Activated CD4-positive, alpha-beta T cell treated with anti-CD3 and anti-CD28 coated beads, Interleukin-2, amount 50 U/mL, for 1 hour (primary cell): ENCODE measurements around the gene SORCS1.

Experiments used
- DNase-seq: peaks from one replicate; pipeline ENCODE4 v3.0.0-alpha.2; 2020

SORCS1 gene

GRCh38 chr10:106873770-106874603, 290.5 kb downstream of the SORCS1 start:
- no peak for DNase-seq

GRCh38 chr10:106872176-106872575, 292.3 kb downstream of the SORCS1 start:
- DNase-seq: no peak

DNA sequence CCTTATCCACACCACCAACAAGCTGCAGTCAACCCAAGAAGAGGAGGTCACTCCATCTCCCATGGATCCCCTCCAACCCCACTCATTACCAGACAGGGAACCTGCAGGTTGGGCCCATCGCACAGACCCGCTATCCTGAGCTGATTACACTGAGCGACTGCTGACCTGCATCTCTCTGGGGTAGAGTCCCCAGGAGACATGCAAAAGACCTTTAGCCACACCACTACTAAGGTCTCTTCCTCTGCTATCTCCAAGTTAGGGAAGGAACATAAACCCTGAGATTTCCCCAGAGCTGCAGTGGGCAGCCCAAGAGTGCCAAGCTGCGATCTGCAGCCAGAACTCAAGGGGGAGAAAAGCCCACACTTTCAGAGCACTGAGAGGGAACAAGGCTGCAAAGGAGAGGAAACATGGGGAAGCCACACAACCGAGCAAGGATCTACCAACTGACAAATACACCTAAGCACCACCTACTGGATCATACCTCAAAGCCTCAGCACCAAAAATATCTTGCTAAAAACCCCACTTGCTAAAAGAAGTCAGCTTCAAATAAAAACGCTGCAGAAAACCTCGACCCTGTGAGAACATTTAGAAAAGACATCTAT, 298.2 kb downstream of the SORCS1 start:
- no peak for DNase-seq

- no peak for DNase-seq
Measured at GRCh38 chr10:106864031-106864430, 300.5 kb downstream of the SORCS1 start.

- no peak for DNase-seq
Measured at GRCh38 chr10:106863549-106863948, 301.0 kb downstream of the SORCS1 start.

GRCh38 chr10:106859892-106860652, 304.4 kb downstream of the SORCS1 start:
- no peak for DNase-seq

DNA sequence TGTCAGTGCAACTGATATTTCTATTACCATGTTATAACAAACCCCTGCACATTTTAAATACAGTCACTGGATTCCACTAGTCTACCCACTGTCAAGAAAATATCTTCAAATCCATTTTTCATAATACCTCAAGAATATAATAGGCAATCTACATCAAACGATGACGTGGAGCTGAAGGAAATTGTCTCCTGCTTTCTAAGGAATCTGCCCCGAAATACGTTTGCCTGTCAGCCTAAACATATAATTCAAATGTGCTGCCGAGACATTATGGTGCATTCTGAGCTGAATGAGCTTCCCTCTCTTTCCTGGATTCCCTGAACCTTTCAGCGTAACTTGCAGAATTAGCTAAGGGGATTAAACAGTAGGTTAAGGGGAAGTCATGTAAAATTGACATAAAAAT, 306.8 kb downstream of the SORCS1 start:
- no peak for DNase-seq

GRCh38 chr10:106857213-106857612, 307.3 kb downstream of the SORCS1 start:
- no peak for DNase-seq

GRCh38 chr10:106836933-106837663, 327.4 kb downstream of the SORCS1 start:
- no peak for DNase-seq

DNA sequence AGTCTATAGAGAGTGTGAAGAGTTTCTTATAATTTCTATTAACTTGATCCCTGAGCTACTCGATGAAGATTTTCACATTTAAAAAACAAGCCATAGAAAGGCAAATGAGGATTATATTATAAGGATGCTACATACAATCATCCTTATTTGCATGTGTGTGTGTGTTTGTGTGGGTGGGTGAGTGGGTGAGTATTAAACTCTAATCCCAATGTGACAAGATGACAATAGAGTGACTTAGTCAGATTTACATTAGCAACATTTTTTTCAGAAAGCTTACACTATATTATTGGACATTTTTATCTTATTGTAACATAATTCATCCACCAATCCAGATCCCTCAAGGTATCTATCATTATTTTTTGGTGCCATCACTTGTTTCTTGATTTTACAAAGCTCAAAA, 331.7 kb downstream of the SORCS1 start:
- no peak for DNase-seq

- no peak for DNase-seq
Measured at GRCh38 chr10:106830471-106830870, 334.0 kb downstream of the SORCS1 start.

- no peak for DNase-seq
Measured at GRCh38 chr10:106830006-106830405, 334.5 kb downstream of the SORCS1 start.

DNA sequence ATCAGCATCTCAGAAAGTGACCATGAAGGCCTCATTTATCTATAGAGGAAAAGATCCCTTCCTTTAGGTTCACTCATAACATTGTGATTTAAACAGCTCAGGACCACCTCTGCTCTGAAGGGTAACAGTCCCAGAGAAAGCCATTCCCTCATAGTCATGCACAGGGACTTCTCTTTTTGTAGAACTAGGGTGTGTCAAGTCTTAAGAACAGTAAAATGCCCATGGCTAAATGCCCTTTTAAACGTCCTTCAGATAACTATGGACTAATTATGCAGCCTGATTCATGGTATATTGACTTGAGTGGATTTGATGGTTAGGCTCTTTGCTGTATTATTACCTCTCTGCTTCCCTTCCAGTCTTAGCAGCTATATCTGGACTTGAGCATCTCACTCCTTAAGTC, 337.8 kb downstream of the SORCS1 start:
- DNase-seq: no peak

GRCh38 chr10:106825576-106826364, 338.7 kb downstream of the SORCS1 start:
- DNase-seq: no peak

DNA sequence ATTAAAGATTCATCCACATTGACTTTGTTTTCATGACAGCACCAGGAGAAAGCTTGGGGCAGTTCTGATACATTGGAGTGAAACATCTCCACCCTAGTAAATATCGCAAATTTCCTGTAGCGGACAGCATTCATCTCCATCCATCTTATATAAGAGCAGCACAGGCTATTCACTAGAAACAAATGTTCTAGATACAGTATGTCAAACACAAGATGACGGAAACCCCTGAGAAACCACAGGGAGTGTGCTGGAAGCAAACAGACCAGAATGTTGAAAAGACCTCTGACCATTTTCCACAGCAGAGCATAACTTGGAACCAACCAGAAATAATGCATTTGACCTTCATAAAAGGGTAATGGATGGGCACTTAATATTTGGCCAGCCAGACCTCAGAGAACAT, 343.9 kb downstream of the SORCS1 start:
- no peak for DNase-seq

GRCh38 chr10:106819490-106819889, 345.0 kb downstream of the SORCS1 start:
- no peak for DNase-seq

- DNase-seq: no peak
Measured at GRCh38 chr10:106816318-106817085, 348.0 kb downstream of the SORCS1 start.

DNA sequence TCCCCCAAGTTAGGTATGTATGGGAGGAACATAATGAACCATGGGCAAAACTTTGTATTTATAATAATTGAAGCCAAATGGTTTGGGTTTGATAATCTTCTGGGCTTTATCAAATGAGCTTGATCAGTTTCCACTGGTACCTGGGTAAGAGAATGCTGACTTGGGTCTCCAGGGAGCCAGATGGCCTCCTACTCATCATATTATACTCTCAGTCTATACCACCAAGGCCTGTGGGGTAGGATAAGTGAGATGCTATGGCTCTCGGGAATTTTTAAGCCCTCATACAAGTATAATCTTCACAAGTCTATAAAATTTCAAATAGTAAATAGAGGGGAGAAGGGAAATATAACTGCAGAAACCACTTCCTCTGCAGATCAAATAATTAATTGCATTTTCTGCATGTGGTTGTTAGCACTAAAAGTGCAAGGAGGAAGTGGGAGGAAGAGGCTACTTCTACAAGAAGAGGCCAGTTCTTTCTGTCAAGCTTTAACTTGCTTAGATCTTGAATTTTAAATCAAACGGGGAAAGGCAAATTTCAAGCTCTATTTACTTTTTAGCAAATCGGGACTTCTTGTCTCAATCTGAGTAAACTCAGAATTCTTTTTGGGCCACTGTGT, 349.0 kb downstream of the SORCS1 start:
- DNase-seq: no peak

DNA sequence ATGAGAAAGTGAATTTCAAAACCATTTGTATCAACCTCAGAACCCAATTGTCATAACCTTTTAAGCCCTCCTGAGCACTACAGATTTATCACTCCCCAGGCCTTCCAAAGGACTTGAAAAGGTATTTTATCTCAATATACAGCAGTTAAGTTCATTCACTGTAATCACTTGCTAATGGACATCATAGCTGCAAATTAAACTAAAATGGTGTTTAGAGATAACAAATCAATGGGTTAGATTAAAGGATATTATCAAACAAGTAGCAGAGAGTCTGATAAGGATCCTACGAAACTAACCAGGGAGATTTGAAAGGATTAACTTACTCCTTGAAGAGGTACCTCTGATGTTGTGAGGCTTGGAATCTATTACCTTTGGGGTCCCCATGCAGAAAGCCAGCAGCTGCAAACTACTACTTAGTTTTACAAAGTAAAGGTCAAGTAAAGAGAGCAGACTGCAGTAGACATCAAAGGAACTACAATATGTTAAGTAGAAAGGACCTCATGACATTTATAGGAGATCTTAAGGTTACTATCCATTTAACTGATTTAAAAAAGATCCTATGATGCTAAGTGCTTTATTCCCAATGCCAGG, 359.4 kb downstream of the SORCS1 start:
- DNase-seq: no peak

DNA sequence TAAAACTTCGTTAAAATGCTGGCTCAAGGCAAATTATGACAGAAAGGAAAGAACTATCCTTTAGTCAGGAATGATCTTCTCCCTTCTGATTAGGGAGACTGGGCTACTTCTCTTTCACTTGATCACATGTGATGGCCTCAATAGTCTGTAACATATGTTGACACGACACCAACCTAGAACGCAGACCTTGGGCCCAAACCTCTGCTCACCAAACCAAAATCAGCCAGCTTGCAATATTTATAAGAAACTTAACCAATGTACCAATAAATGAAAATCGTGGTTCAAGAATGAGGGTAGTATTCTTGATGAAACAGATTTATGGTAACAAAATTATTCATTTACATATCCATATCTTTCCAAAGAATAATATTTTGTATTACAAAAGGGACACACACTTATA, 361.6 kb downstream of the SORCS1 start:
- no peak for DNase-seq

DNA sequence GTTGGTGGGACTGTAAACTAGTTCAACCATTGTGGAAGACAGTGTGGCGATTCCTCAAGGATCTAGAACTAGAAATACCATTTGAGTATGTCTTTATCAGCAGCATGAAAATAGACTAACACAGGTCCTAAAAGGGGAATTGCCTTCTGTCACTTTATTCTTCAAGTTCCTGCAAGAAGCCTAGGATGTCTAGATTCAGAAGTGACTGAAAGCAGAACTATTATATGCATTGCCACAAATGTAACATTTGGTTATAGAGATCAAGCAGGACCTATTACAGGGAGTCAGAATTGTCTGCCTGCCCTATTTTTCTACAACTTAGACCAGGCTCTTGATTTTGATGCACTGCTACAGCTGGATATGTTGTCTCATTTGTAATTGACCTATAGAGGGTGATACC, 364.7 kb downstream of the SORCS1 start:
- no peak for DNase-seq
